ENCODE results near the gene MOCS3. TPM values are rescaled to one million over a fixed set of nuclear protein-coding genes. Genes with fewer than 3 reads are reported as not detected.

Gene MOCS3
- 1 to 10 TPM; 2.3 to 3.2 (median 2.6) TPM for total RNA-seq
- polyA plus RNA-seq = 1 to 10 TPM in 1 of 2 donors, under 1 TPM in 1; 0.95 to 1.7 TPM
- long read RNA-seq, donor 1, full-length matches to known transcripts = 15 of 15 reads
- long read RNA-seq, donor 1, partial matches to known transcripts = 0 of 15 reads
- long read RNA-seq, donor 1, other reads (novel, unspliced or antisense) = 0 of 15 reads
- long read RNA-seq, donor 2, full-length matches to known transcripts = 5 of 5 reads
- long read RNA-seq, donor 2, partial matches to known transcripts = 0 of 5 reads
- long read RNA-seq, donor 2, other reads (novel, unspliced or antisense) = 0 of 5 reads
- long read RNA-seq, donor 3, full-length matches to known transcripts = 31 of 31 reads
- long read RNA-seq, donor 3, partial matches to known transcripts = 0 of 31 reads
- long read RNA-seq, donor 3, other reads (novel, unspliced or antisense) = 0 of 31 reads

GRCh38 chr20:50958615-50959542, at the start of gene MOCS3:
MOCS3 (plus strand) TSS chr20:50958818; CDS start chr20:50958843, 25 bp downstream.
- 1 to 2% methylated on average over 67 of the region's 67 CpGs for WGBS, 2 donors
- peak within 1 kb of the TSS; percentile 83 to 97 (median 93) for H3K27ac ChIP-seq
- peak in 2 of 9 donors; percentile 8 to 19 for TF ChIP-seq CTCF (IDR thresholded peaks at IDR 0.05)
- intact Hi-C loops (cut with DNase I) = loop anchor here in 3 of 10 donors (1.0 to 5.0 kb wide), 4 partner anchors 28 to 167 kb away; partner anchors contain the start of genes ADNP (in 3 of the 3) and BCAS4 (in 1 of the 3)
- peaks cover 0 to 37% (median 4%) of the 10 kb centered on the region in 9 donors for H3K36me3 ChIP-seq
- peak; percentile 84 to 93 (median 88) for ATAC-seq
- H3K4me1 ChIP-seq = peaks cover 9 to 60% (median 45%) of the 10 kb centered on the region in 9 donors
- H3K27me3 ChIP-seq = no peaks in the 10 kb centered on the region
- DNase-seq = peak; percentile 72 to 90
- peak within 1 kb of the TSS; percentile 77 to 100 (median 90) for H3K4me3 ChIP-seq
- H3K9me3 ChIP-seq = peaks cover 0 to 3% (median 0%) of the 10 kb centered on the region in 11 donors

- DNase-seq = no peak
- 79 to 85% methylated on average over 3 of the region's 3 CpGs for WGBS, 2 donors
- Histone ChIP-seq H3K4me3 (no peak overlapping the region), H3K27me3 (no peaks in the 10 kb centered on the region), H3K36me3 (peaks cover 0 to 6% (median 0%) of the 10 kb centered on the region in 9 donors), H3K27ac (no peak overlapping the region), H3K9me3 (no peaks in the 10 kb centered on the region), H3K4me1 (peaks cover 2 to 88% (median 44%) of the 10 kb centered on the region in 9 donors)
- intact Hi-C loops (cut with DNase I) = no loop called here
- no peak for ATAC-seq
- TF ChIP-seq CTCF (IDR thresholded peaks at IDR 0.05) = no peak
These were observed 49.2 kb upstream of the MOCS3 start for GRCh38 chr20:50909413-50909812.

GRCh38 chr20:50911030-50911429, 47.6 kb upstream of the MOCS3 start:
- no peak for DNase-seq
- Histone ChIP-seq H3K4me1 (peaks cover 7 to 88% (median 44%) of the 10 kb centered on the region in 9 donors), H3K4me3 (no peak overlapping the region), H3K9me3 (no peaks in the 10 kb centered on the region), H3K36me3 (peaks cover 0 to 6% (median 0%) of the 10 kb centered on the region in 9 donors), H3K27ac (no peak overlapping the region), H3K27me3 (no peaks in the 10 kb centered on the region)
- 56 to 65% methylated on average over 3 of the region's 3 CpGs for WGBS, 2 donors
- intact Hi-C loops (cut with DNase I) = loop anchor here in 1 of 10 donors (10.0 kb wide), 1 partner anchor 116 kb away; the partner anchor contains the start of gene BCAS4
- no peak for ATAC-seq
- no peak for TF ChIP-seq CTCF (IDR thresholded peaks at IDR 0.05)

- no peak for ATAC-seq
- intact Hi-C loops (cut with DNase I) = loop anchor here in 1 of 10 donors (10.0 kb wide), 1 partner anchor 117 kb away; the partner anchor contains the start of gene BCAS4
- Histone ChIP-seq H3K27me3 (no peaks in the 10 kb centered on the region), H3K36me3 (peaks cover 0 to 7% (median 0%) of the 10 kb centered on the region in 9 donors), H3K9me3 (no peaks in the 10 kb centered on the region), H3K4me1 (peaks cover 7 to 88% (median 51%) of the 10 kb centered on the region in 9 donors), H3K4me3 (no peak overlapping the region), H3K27ac (no peak overlapping the region)
- 64 to 66% methylated on average over 1 of the region's 1 CpG for WGBS, 2 donors
- no peak for DNase-seq
- no peak for TF ChIP-seq CTCF (IDR thresholded peaks at IDR 0.05)
These were observed 46.9 kb upstream of the MOCS3 start for GRCh38 chr20:50911716-50912115.
